Measurements from ENCODE around the gene MISP. TPM values are rescaled to one million over a fixed set of nuclear protein-coding genes. Genes with fewer than 3 reads are reported as not detected.

Gene MISP
- total and polyA plus RNA-seq, 2 of the 13 experiments (the other 11 are each of a cell fraction or from before 2014, with no cell fraction given) = 0.67 to 1.3 TPM

DNA sequence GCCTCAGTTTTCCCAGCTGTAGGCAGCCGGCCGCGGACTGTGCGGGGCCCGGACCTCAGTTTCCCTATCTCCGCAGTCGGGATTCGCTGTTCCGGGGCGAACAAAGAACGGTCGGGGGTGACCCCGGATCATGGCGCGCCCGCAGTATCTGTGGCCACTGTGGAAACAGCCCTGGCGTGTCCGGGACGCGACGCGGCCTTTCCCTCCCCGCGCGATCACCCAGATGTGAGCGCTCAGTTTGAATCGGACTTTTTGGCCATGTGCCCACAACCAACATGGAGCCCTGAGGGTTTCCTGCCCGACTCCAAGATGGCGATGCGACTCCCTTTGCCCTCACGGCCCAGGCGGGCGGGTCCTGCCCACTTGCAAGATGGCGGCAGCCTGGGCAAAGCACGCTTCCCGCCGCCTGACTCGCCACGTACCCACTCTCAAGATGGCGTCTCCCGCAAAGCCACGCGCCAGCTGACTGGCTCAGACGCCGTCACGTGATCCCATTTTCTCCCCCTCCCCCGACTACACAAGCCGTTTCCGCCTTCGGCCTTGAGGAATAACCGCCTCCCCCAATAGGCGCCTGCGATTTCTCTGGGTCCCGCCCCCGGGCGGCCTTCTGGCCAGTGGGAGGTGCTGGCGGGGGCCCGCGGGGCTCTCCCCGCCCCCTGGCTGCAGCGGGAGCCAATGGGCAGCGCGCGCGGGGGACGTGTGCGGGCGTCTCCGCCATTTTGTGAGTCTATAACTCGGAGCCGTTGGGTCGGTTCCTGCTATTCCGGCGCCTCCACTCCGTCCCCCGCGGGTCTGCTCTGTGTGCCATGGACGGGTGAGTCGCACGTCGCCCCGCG is 46.0 kb downstream of the MISP start, which contains the start of gene PTBP1 (continued):
- TF ChIP-seq CENPBD1 (CRISPR knock-in tag; IDR thresholded peaks at IDR 0.05; ENCODE audit: borderline replicate concordance, low read depth) (no peak), PATZ1 (CRISPR knock-in tag; IDR thresholded peaks at IDR 0.05) (peak; percentile 73), ZNF800 (CRISPR knock-in tag; IDR thresholded peaks at IDR 0.05) (0 out of 2 replicates have a peak, but pooled peaks have one; percentile 6), NR1H2 (CRISPR knock-in tag; IDR thresholded peaks at IDR 0.05; ENCODE audit: borderline replicate concordance, low read depth) (no peak), ZNF598 (CRISPR knock-in tag; IDR thresholded peaks at IDR 0.05; ENCODE audit: borderline replicate concordance) (no peak; the same call in 1 of the 2 replicates), TFE3 (CRISPR knock-in tag; IDR thresholded peaks at IDR 0.05) (peak; percentile 92), ZIK1 (CRISPR knock-in tag; IDR thresholded peaks at IDR 0.05; ENCODE audit: borderline replicate concordance, low read depth) (peak; percentile 33; the same call in 1 of the 2 replicates), ZNF512 (CRISPR knock-in tag; IDR thresholded peaks at IDR 0.05) (no peak)
- TF ChIP-seq, protein P1, sequence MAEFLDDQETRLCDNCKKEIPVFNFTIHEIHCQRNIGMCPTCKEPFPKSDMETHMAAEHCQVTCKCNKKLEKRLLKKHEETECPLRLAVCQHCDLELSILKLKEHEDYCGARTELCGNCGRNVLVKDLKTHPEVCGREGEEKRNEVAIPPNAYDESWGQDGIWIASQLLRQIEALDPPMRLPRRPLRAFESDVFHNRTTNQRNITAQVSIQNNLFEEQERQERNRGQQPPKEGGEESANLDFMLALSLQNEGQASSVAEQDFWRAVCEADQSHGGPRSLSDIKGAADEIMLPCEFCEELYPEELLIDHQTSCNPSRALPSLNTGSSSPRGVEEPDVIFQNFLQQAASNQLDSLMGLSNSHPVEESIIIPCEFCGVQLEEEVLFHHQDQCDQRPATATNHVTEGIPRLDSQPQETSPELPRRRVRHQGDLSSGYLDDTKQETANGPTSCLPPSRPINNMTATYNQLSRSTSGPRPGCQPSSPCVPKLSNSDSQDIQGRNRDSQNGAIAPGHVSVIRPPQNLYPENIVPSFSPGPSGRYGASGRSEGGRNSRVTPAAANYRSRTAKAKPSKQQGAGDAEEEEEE (CRISPR knock-in tag; IDR thresholded peaks at IDR 0.05; ENCODE audit: borderline replicate concordance) = peak; percentile 60; the same call in 1 of the 2 replicates
- TF ChIP-seq, protein P2, sequence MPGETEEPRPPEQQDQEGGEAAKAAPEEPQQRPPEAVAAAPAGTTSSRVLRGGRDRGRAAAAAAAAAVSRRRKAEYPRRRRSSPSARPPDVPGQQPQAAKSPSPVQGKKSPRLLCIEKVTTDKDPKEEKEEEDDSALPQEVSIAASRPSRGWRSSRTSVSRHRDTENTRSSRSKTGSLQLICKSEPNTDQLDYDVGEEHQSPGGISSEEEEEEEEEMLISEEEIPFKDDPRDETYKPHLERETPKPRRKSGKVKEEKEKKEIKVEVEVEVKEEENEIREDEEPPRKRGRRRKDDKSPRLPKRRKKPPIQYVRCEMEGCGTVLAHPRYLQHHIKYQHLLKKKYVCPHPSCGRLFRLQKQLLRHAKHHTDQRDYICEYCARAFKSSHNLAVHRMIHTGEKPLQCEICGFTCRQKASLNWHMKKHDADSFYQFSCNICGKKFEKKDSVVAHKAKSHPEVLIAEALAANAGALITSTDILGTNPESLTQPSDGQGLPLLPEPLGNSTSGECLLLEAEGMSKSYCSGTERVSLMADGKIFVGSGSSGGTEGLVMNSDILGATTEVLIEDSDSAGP (CRISPR knock-in tag; IDR thresholded peaks at IDR 0.05; ENCODE audit: borderline replicate concordance) = peak; percentile 87
- TF ChIP-seq, protein P3, sequence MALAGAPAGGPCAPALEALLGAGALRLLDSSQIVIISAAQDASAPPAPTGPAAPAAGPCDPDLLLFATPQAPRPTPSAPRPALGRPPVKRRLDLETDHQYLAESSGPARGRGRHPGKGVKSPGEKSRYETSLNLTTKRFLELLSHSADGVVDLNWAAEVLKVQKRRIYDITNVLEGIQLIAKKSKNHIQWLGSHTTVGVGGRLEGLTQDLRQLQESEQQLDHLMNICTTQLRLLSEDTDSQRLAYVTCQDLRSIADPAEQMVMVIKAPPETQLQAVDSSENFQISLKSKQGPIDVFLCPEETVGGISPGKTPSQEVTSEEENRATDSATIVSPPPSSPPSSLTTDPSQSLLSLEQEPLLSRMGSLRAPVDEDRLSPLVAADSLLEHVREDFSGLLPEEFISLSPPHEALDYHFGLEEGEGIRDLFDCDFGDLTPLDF (CRISPR knock-in tag; IDR thresholded peaks at IDR 0.05) = peak; percentile 96

All from HepG2 (cell line).